ENCODE measurements around the gene EGFL7. TPM values are rescaled to one million over a fixed set of nuclear protein-coding genes. Genes with fewer than 3 reads are reported as not detected.

Gene EGFL7
- total RNA-seq, 2 donors from 2014 or later: 86.6 to 138 TPM

- intact Hi-C loops (cut with DNase I): no loop called here
- no peak for DNase-seq
Observed at GRCh38 chr9:136717399-136717798, 54.7 kb downstream of the EGFL7 start.

GRCh38 chr9:136718345-136719194, 55.9 kb downstream of the EGFL7 start:
- no peak for DNase-seq
- no peak for ATAC-seq
- intact Hi-C loops (cut with DNase I): no loop called here

More at GRCh38 chr9:136717399-136717798, 54.7 kb downstream of the EGFL7 start:
- no peak for ATAC-seq

- DNase-seq: no peak
- ATAC-seq: peak in 1 of 2 donors; percentile 1
- intact Hi-C loops (cut with DNase I): no loop called here
Observed at GRCh38 chr9:136719195-136719880, 56.6 kb downstream of the EGFL7 start.

- ATAC-seq (peak; percentile 5 to 9), DNase-seq (peak; percentile 70)
- intact Hi-C loops (cut with DNase I): loop anchor here in 1 of 2 donors (5.0 kb wide), 1 partner anchor 43 kb away; no protein-coding TSS in a partner anchor
Observed at GRCh38 chr9:136720251-136720897, 57.7 kb downstream of the EGFL7 start.

GRCh38 chr9:136720898-136721338, 58.2 kb downstream of the EGFL7 start:
- DNase-seq (no peak), ATAC-seq (peak in 1 of 2 donors; percentile 3)
- intact Hi-C loops (cut with DNase I): loop anchor here in 1 of 2 donors (5.0 kb wide), 1 partner anchor 44 kb away; no protein-coding TSS in a partner anchor

GRCh38 chr9:136721339-136722092, 58.8 kb downstream of the EGFL7 start:
- intact Hi-C loops (cut with DNase I): loop anchor here in 1 of 2 donors (5.0 kb wide), 1 partner anchor 44 kb away; no protein-coding TSS in a partner anchor
- ATAC-seq (peak; percentile 48 to 65), DNase-seq (peak; percentile 80)

Small RNA genes within 50 kb of the gene (microRNA-seq; reads per million reads assigned to microRNA genes)
- gene MIR126: 210,002 to 218,916 reads per million in 2 donors

Other genes starting within 250 kb of the EGFL7 start
- 10 to 100 TPM in 1 of 2 donors, 1 to 10 TPM in 1; 9.5 to 10.1 TPM for gene INPP5E, start 223.1 kb upstream of the EGFL7 start, total RNA-seq
- 10 to 100 TPM; 27.4 to 40.8 TPM for gene SEC16A, start 179.9 kb upstream of the EGFL7 start, total RNA-seq
- gene NOTCH1, start 116.9 kb upstream of the EGFL7 start, total RNA-seq: 10 to 100 TPM; 22.7 to 36.0 TPM
- 100 to 1,000 TPM; 154 TPM for gene AGPAT2, start 24.5 kb downstream of the EGFL7 start, total RNA-seq
- 10 to 100 TPM; 23.2 to 35.2 TPM for gene DIPK1B, start 49.7 kb downstream of the EGFL7 start, total RNA-seq
- gene LCN10, start 80.0 kb downstream of the EGFL7 start, total RNA-seq: 10 to 100 TPM in 1 of 2 donors, 1 to 10 TPM in 1; 9.3 to 20.1 TPM
- 10 to 100 TPM; 18.2 to 51.8 TPM for gene LCN6, start 85.6 kb downstream of the EGFL7 start, total RNA-seq
- gene LCN8, start 95.3 kb downstream of the EGFL7 start, total RNA-seq: not detected
- gene LCN15, start 101.6 kb downstream of the EGFL7 start, total RNA-seq: 1 to 10 TPM in 1 of 2 donors, under 1 TPM in 1; 0.41 to 1.1 TPM
- 10 to 100 TPM; 81.1 to 85.7 TPM for gene TMEM141, start 128.4 kb downstream of the EGFL7 start, total RNA-seq
- gene CCDC183, start 133.4 kb downstream of the EGFL7 start, total RNA-seq: 1 to 10 TPM; 1.1 to 1.6 TPM
- gene RABL6, start 145.0 kb downstream of the EGFL7 start, total RNA-seq: 10 to 100 TPM; 61.6 to 71.4 TPM
- gene AJM1, start 179.6 kb downstream of the EGFL7 start, total RNA-seq: 1 to 10 TPM; 5.0 to 9.6 TPM
- 100 to 1,000 TPM; 184 to 189 TPM for gene PHPT1, start 186.5 kb downstream of the EGFL7 start, total RNA-seq
- gene MAMDC4, start 189.4 kb downstream of the EGFL7 start, total RNA-seq: 1 to 10 TPM; 3.7 to 8.4 TPM
- 100 to 1,000 TPM; 296 to 304 TPM for gene EDF1, start 203.4 kb downstream of the EGFL7 start, total RNA-seq
- gene TRAF2, start 223.6 kb downstream of the EGFL7 start, total RNA-seq: 10 to 100 TPM in 1 of 2 donors, 1 to 10 TPM in 1; 8.8 to 11.8 TPM

All from left cardiac atrium (tissue), 4 donors.